Motor neuron (in vitro differentiated cells): Measurements from ENCODE around the gene ADGRL3. TPM values are rescaled to one million over a fixed set of nuclear protein-coding genes. Genes with fewer than 3 reads are reported as not detected.

Experiments
- ATAC-seq, 8 experiments: fragments of 200-7000 bp; cut with Tn5 transposase; replicated peaks in 6 of 8; 2 replicates each; pipeline ENCODE4 v1.8.0; 2021; ENCODE audit warnings: mild to moderate bottlenecking in 8 of 8, moderate library complexity in 8 of 8
- H3K27ac ChIP-seq, 2 donors: fragments of 250-450 bp; sonication (Bioruptor Pico); 2 replicates each; pipeline ENCODE4 v1.9.0; 2021; ENCODE audit warnings: antibody characterized with exemption in 2 of 2, mild to moderate bottlenecking in 2 of 2, moderate library complexity in 1 of 2
- H3K4me1 ChIP-seq, 2 donors: fragments of 250-450 bp; sonication (Bioruptor Pico); replicated peaks in 1 of 2; 2 replicates each; pipeline ENCODE4 v1.6.1; 2021; ENCODE audit warnings: antibody characterized with exemption in 2 of 2, mild to moderate bottlenecking in 2 of 2, moderate library complexity in 1 of 2
- H3K4me3 ChIP-seq, 5 donors: fragments of 250-450 bp; sonication (Bioruptor Pico); 2 replicates each; pipeline ENCODE4 v1.9.0; 2021; ENCODE audit warnings: antibody characterized with exemption in 5 of 5, mild to moderate bottlenecking in 5 of 5, moderate library complexity in 4 of 5
- WGBS, 10 experiments: fragments of 450-650 bp; shearing (Covaris generic); methylation state at CpG; one replicate each; pipeline ENCODE4 v1.0.0; 2022; 5-methylcytosine and 5-hydroxymethylcytosine counted together
- in situ Hi-C, 9 experiments: fragments of 400-800 bp; cut with MboI; loops; one replicate each; pipeline ENCODE4 v1.15.0; 2021; ENCODE audit warnings: low sequenced_read_pairs in 9 of 9, low pct_unique_long_range_greater_than_20kb in 2 of 9; ENCODE audit not compliant: unreplicated experiment in 9 of 9
- total RNA-seq, 8 experiments: library from RNA; unstranded; fragments of 300-600 nt; gene quantifications; 2 replicates each; pipeline versions ENCODE4 v1.2.3 to v1.2.4, GENCODE V29; 2022

The ADGRL3 gene
- total RNA-seq, 8 experiments from 2014 or later = 0.15 to 117 (median 70.8) TPM

DNA sequence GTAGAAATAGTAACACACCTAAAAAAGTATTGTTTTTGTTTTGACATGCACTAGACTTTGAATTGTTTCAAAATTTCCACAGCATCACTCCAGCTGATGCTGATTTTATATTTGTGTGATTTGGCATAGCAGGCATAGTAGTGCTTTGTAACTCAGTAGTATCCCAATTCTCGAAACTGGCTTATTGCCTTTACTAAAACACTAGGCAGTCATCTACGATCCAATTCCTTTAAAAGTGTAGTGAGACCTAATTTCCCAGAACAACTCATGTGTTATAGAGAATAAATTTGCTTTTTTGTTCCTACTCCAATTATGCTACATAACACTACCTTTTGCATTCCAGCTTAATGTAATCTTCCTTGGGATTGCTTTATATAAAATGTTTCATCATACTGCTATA lies 797.7 kb downstream of the ADGRL3 start:
- H3K4me1 ChIP-seq = no peaks in the 10 kb centered on the region
- in situ Hi-C loops = no loop called here
- ATAC-seq = no peak
- no peak overlapping the region for H3K4me3 ChIP-seq
- WGBS, 10 experiments = 0 to 100% (median 85%) methylated on average over 1 to 2 of the region's 2 CpGs; no CpG with 5 or more reads in 1 of the 10 experiments
- no peak overlapping the region for H3K27ac ChIP-seq

GRCh38 chr4:62003695-62004094 lies 803.6 kb downstream of the ADGRL3 start:
- in situ Hi-C loops = no loop called here
- H3K4me3 ChIP-seq = no peak overlapping the region
- no peak for ATAC-seq
- H3K27ac ChIP-seq = no peak overlapping the region
- 0 to 89% (median 54%) methylated on average over 1 of the region's 1 CpG; no CpG with 5 or more reads in 2 of the 10 experiments for WGBS, 10 experiments
- no peaks in the 10 kb centered on the region for H3K4me1 ChIP-seq

- H3K4me1 ChIP-seq = no peaks in the 10 kb centered on the region
- no peak overlapping the region for H3K4me3 ChIP-seq
- in situ Hi-C loops = no loop called here
- no peak for ATAC-seq
- no peak overlapping the region for H3K27ac ChIP-seq
Measured at GRCh38 chr4:62004881-62005280, 804.8 kb downstream of the ADGRL3 start.

DNA sequence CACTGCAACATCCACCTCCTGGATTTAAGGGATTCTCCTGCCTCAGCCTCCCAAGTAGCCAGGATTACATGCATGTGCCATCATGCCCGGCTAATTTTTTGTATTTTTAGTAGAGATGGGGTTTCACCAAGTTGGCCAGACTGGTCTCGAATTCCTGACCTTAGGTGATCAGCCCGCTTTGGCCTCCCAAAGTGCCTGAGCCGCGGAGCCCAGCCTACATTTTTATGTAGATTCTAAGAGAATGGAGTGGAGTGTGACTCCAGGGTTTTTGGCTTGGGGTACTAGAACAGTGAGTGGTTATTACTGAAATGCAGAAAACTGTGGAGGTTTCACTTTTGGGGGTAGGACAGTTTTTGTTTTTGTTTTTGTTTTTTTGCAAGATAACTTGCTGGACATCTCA lies 806.0 kb downstream of the ADGRL3 start:
- no peak for ATAC-seq
- Histone ChIP-seq H3K27ac (no peak overlapping the region), H3K4me1 (no peaks in the 10 kb centered on the region), H3K4me3 (no peak overlapping the region)
- in situ Hi-C loops = no loop called here
- WGBS, 10 experiments = 0 to 100% (median 82%) methylated on average over 1 to 5 of the region's 5 CpGs; no CpG with 5 or more reads in 2 of the 10 experiments

- ATAC-seq = peak in 1 of 8 experiments; percentile 62
- no peaks in the 10 kb centered on the region for H3K4me1 ChIP-seq
- in situ Hi-C loops = no loop called here
- no peak overlapping the region for H3K27ac ChIP-seq
- 13 to 94% (median 71%) methylated on average over 1 to 3 of the region's 3 CpGs; no CpG with 5 or more reads in 2 of the 10 experiments for WGBS, 10 experiments
- no peak overlapping the region for H3K4me3 ChIP-seq
Measured at GRCh38 chr4:62015043-62015739, 815.1 kb downstream of the ADGRL3 start.

- in situ Hi-C loops = no loop called here
- no peaks in the 10 kb centered on the region for H3K4me1 ChIP-seq
- H3K4me3 ChIP-seq = no peak overlapping the region
- ATAC-seq = no peak
- 0 to 100% (median 84%) methylated on average over 1 to 4 of the region's 4 CpGs; no CpG with 5 or more reads in 1 of the 10 experiments for WGBS, 10 experiments
- H3K27ac ChIP-seq = no peak overlapping the region
Measured at GRCh38 chr4:62018537-62018936, 818.4 kb downstream of the ADGRL3 start.

GRCh38 chr4:62023633-62024032 lies 823.5 kb downstream of the ADGRL3 start:
- peaks cover 0 to 3% of the 10 kb centered on the region in 2 donors for H3K4me1 ChIP-seq
- no peak for ATAC-seq
- H3K27ac ChIP-seq = no peak overlapping the region
- in situ Hi-C loops = no loop called here
- no peak overlapping the region for H3K4me3 ChIP-seq
- 11 to 100% (median 84%) methylated on average over 1 to 3 of the region's 3 CpGs for WGBS, 10 experiments

- Histone ChIP-seq H3K27ac (no peak overlapping the region), H3K4me3 (no peak overlapping the region), H3K4me1 (peaks cover 0 to 7% of the 10 kb centered on the region in 2 donors)
- ATAC-seq = no peak
- WGBS, 10 experiments = 0 to 83% (median 64%) methylated on average over 1 to 2 of the region's 2 CpGs
- in situ Hi-C loops = no loop called here
Measured at GRCh38 chr4:62028745-62029144, 828.6 kb downstream of the ADGRL3 start.

DNA sequence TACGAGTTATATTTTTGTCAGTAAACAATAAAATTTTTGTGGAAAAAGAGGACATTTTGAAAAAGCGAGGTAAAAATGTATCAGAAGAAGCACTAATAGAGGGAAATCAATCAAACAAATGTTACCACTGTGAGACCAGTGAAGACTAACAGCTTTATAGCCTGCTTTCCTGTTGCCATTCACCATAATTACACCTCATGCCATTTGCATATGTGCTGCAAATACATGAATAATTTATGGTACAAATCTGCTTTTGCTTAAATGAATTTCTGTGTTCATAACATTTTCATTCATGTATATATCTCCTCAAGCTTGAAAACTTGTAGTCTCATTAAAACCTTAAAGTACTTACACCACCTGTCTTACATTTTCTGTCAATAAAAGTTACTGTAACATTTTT lies 830.8 kb downstream of the ADGRL3 start:
- peak in 1 of 8 experiments; percentile 56 for ATAC-seq
- Histone ChIP-seq H3K27ac (no peak overlapping the region), H3K4me1 (peaks cover 0 to 7% of the 10 kb centered on the region in 2 donors), H3K4me3 (no peak overlapping the region)
- in situ Hi-C loops = no loop called here
- WGBS, 10 experiments = 0 to 100% (median 57%) methylated on average over 1 to 2 of the region's 2 CpGs; no CpG with 5 or more reads in 1 of the 10 experiments

GRCh38 chr4:62037571-62037970 lies 837.4 kb downstream of the ADGRL3 start:
- 22 to 98% (median 78%) methylated on average over 1 to 5 of the region's 5 CpGs for WGBS, 10 experiments
- H3K4me1 ChIP-seq = no peaks in the 10 kb centered on the region
- H3K4me3 ChIP-seq = no peak overlapping the region
- no peak overlapping the region for H3K27ac ChIP-seq
- ATAC-seq = no peak
- in situ Hi-C loops = no loop called here

GRCh38 chr4:62051332-62051731 lies 851.2 kb downstream of the ADGRL3 start:
- in situ Hi-C loops = no loop called here
- ATAC-seq = no peak
- no peak overlapping the region for H3K4me3 ChIP-seq
- H3K27ac ChIP-seq = no peak overlapping the region
- peaks cover 2 to 9% of the 10 kb centered on the region in 2 donors for H3K4me1 ChIP-seq
- WGBS, 10 experiments = 0 to 100% (median 76%) methylated on average over 2 to 3 of the region's 3 CpGs

DNA sequence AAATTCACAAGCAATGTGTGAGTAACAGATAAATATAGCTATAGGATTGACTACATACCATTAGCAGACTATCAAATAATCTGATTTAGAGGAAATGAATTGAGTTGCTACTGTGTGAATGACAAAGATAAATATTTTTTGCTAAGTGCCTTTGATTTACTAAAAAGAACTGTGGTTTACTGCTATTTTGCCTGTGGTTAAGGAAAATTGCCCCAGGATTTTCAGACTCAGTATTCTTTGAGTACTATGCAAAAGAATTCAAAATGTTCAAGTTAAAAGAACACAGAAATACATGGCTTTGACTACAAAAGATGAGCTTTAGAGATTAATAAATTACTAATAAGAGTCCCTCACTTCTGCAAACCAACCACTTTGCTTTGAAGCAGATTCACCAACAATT lies 853.8 kb downstream of the ADGRL3 start:
- no peak for ATAC-seq
- peaks cover 2 to 9% of the 10 kb centered on the region in 2 donors for H3K4me1 ChIP-seq
- in situ Hi-C loops = no loop called here

DNA sequence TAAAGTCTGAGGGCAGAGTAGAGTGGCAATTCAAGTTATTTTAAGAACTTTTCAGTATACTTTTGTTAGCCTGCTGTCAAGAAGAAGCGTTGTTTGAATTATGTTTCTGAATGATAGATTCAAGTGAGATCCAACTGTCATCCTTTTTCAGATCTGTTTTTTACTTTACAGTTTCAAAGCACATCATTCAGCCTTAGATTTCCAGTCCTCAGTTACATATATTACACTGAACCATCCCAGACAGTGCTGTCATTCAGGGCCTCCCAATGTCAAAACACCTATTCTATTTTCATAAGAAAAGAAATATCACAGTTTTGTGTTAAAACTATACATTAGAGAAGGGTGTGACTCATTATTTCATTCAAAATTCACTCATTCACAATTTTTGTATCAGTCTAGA lies 856.9 kb downstream of the ADGRL3 start:
- H3K4me3 ChIP-seq = no peak overlapping the region
- in situ Hi-C loops = no loop called here

More for the DNA sequence above, 853.8 kb downstream of the ADGRL3 start:
- no peak overlapping the region for H3K4me3 ChIP-seq
- H3K27ac ChIP-seq = no peak overlapping the region

DNA sequence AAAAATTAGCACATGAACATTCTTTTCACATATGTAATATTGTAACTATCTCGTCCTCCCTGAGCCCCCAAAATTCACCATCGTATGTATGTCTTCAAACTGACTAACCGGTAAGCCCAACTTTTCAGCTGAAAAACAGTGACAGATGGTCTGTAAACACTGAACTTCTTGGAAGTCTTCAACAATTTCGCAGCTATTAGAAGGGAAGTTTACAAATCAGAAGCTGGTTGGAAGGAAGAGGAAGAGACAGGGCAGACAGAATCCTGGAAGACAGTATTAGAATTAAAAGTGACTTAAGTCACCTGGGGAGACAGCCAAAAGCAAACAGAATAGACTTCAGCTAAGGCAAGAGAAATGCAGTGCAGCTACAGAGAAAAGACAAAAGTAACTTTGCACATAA lies 858.4 kb downstream of the ADGRL3 start:
- peak in 1 of 8 experiments; percentile 19 for ATAC-seq
- 4 to 84% (median 40%) methylated on average over 2 to 4 of the region's 4 CpGs for WGBS, 10 experiments
- Histone ChIP-seq H3K27ac (no peak overlapping the region), H3K4me3 (no peak overlapping the region), H3K4me1 (no peaks in the 10 kb centered on the region)
- in situ Hi-C loops = no loop called here

More for the DNA sequence above, 856.9 kb downstream of the ADGRL3 start:
- Histone ChIP-seq H3K27ac (no peak overlapping the region), H3K4me1 (no peaks in the 10 kb centered on the region)
- no peak for ATAC-seq
- WGBS, 10 experiments = 0 to 100% (median 86%) methylated on average over 1 of the region's 1 CpG; no CpG with 5 or more reads in 2 of the 10 experiments
